ENCODE measurements around the gene MXRA7.
"Not testable (repeated sequence)": the region's sequence is repeated elsewhere in the genome, so short reads cannot be mapped to it uniquely, and the experiment has no call there.

The MXRA7 gene

DNA sequence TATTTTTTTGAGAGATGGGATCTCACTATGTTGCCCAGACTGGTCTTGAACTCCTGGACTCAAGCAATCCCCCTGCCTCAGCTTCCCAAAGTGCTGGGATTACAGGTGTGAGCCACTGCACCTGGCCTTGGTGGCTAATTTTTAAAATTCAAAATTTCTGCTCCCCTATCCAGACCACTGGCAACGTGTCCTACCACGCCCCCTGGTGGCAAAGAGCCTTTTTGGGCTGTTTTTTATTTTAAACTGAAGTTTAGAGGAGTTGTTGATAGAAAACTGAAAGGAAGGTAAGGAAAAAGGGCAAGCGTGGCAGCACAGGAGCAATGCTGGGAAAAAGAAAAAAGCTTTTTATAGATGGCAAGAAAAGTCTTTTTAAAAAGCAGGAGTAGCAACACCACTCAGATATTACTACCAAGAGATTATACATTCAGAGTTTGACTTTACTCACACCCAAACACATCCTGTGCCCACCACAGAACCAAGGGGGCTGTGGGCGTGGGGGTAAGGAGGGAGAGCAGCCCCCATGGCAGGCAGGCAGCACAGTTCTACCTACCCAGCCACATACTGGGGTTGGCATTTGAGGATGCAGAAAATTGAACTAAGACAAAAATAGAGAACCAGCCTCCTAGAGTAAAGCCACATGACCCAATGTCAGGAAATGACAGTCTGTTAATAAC is 4.2 kb upstream of the MXRA7 start:
- DNase-seq, result peak; percentile 85

DNA sequence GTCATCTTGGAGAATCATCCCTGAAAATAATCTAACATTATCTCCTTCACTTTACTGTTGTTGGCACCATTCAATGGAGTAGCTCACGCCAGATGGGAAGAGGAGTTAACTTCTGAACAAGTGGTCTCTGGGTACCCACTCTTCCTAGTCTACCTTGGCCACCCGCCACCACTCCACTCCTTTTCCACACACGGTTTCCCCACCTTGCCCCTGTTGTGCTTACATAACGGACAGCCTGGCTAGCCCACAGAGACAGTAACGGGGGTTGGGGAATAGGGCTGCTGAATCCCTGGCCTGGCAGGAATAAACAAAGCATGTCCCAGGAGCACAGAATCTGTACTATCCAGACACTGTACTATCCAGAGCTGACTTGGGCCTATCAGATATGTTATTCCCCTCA is 3.6 kb upstream of the MXRA7 start:
- no peak for DNase-seq

DNA sequence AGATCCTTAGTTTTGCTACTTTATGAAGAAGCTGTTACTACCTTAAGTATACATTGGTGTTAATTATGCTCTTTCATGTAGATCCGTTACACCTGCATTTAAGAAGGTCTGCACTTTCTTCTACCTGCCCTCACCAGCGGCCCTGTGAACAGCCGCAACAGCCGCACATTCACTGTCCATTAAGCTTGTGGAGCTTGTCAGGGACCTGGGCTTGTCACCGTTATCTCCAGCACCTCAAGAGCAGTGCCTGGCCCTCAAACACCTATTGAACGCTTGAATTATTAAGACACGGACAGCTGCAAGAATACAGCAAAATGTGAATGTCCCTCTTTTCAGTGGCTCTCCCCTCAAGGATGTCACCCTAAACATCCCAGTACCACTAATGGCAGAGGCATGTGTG is 3.0 kb upstream of the MXRA7 start:
- no peak for DNase-seq

DNA sequence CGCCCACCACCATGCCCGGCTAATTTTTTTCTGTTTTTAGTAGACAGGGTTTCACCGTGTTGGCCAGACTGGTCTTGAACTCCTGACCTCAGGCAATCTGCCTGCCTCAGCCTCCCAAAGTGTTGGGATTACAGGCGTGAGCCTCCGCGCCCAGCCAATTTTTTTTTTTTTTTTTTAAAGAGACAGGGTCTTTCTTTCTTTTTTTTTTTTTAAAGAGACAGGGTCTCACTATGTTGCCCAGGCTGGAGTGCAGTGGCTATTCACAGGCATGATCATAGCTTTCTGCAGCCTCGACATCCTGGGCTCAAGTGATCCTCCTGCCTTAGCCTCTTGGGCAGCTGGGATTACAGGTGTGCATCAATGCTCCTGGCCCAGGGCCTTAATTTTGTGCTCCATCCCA is 1.6 kb upstream of the MXRA7 start:
- not testable (repeated sequence) for DNase-seq

DNA sequence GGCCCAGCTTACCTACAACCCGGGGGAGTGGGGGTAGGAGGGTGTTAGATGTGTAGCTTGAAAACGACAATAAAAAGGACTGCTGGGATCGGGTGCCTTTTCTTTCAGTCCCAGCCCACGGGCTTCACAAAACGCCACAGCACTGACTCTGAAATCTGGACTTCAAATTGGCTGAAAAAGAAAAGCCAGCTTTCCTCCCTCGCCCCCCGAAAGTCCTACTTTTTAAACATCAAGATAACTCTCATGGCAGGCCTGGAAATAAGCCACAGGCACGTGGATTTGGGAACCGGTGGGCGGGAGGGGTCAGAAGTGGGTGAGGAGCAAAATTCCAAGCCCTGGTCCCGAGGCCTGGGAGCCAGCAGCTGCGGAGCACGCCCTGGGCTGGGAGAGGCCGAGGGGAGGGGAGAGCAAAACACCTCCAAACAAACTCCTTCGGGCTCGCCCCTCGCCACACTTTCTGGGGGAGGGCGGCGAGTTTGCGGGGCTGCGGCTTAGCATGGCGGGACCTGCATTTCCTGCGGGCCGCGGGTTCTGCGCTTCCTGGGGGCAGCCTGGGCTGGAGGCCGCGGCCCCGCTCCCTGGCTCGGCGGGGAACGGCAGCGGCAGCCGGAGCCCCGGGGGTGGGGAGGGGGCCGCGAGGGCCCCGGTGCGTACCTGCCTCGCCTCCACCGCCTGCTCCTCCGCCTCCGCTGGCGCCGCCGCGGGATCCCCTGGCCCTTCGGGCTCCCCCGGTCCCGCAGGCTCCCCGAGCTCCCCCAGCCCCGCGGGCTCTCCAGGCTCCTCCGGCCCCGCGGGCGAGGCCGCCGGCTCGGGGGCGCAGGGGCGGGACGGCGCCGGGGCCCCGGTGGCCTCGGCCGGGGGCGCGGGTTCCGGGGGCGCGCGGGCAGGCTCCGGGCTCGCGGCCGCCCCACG is 558 bp downstream of the MXRA7 start:
- peak; percentile 73 for DNase-seq

DNA sequence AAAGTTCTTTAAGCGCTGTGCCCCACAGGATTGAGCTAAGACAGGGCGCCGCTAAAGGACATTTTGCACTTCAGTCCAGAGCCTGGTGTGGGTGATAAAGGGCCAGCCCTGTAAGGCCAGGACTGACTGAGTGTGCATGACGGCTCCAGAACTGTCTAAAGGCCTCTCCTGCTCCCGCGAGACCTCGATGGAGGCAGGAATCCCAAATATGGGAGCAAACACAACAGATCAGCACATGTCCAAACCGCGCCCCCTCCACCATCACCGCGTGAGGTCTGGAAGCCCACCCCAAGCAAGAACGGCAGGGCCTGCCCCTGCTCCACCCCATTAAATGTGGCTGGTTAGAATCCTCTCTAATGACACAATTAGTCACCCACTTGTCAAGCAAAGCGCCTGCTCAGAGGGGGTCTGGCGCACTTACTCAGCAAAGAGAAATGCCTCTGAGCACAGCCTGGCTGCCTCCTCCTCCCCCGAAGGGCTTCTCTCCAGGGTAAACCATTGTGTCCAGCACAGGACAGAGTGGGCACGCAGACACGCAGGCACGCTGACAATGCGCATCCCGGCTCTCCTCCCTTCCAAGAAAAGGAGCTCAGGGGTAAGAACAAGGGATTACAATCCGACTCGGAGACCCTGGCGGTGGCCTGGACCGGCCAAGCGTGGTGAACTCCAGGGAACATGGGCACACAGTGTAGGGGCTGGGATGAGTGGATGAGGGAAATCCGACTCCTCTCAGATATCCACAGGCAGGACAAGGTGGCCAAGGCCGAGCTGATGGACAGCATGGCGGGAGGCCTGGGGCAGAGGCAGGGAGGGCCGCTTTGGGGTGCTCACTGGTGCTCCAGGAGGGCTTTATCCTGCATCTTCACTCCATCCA is 1.5 kb downstream of the MXRA7 start:
- peak; percentile 89 for DNase-seq

DNA sequence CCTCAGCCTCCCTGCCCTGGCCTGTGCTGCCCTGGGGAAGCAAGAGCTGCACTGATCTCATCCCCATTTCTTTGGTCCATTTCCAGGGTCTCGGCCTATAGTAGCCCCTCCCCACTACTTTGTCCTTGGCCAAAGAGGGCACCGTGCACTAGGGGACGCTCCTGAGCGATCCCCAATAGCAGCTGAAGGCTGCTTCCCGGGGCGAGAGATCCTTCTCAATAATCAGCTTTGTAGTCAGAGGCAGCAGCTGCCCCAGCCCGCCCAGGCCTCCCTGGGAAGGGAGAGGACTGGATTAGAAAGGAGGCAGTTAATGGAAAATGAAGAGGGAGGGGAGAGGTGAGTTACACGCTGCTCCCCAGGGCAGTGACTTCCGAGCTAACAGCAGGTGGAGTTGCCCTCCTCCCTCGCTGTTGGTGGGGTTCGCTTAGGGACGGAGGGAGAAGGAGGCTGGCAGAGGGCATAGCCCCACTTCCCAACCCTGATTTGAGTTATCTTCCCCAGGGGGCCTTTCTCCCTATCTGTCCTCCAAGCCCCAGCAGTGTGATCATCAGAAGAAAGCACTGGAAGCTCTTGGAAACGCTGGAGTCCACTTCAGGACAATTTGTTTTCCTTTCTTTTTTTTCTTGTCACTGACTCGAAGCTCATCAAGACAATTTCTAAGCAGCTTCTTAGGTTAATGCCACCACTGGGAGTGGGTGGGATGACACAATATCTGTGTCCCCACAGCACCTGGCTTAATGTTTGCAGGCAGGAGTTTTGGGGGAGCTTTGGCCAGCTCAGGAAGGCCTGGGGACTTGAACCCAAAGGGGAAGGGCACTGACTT is 2.6 kb downstream of the MXRA7 start:
- peak; percentile 90 for DNase-seq

DNA sequence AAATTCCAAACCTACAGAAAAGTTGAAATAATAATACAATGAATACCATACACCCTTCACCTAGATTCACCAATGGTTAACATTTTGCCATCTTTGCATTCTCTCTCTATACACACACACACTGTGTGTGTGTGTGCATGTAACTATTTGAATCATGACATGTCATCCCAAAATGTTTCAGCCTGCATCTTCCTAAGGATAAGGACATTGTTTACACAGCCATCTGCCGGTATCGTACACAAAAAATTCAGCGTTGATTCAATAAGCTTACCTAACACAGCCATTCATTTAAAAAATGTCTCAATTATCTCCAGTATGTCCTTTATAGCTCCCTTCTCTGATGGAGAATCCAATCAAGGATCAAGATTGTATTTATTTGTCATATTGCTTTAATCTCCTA is 3.9 kb downstream of the MXRA7 start:
- no peak for DNase-seq

DNA sequence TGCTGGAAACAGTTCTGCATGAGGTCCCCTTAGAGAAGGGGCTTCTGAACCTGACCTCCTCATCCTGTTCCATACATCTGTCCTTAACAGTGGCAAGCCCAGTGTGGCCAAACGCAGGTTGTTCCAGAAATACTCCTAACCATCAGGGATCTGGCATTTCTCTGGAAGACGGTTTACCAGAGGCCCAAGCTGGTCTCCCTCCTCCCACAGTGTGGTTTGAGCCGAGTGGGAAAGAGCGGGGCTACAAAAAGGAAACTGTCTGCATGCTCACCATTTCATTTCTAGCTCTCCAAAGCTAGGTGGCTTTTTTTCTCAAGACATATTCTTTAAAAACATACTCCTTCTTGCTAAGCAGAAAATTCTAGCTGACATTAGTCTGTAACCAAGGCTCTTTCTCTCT is 6.0 kb downstream of the MXRA7 start:
- DNase-seq, result no peak

DNA sequence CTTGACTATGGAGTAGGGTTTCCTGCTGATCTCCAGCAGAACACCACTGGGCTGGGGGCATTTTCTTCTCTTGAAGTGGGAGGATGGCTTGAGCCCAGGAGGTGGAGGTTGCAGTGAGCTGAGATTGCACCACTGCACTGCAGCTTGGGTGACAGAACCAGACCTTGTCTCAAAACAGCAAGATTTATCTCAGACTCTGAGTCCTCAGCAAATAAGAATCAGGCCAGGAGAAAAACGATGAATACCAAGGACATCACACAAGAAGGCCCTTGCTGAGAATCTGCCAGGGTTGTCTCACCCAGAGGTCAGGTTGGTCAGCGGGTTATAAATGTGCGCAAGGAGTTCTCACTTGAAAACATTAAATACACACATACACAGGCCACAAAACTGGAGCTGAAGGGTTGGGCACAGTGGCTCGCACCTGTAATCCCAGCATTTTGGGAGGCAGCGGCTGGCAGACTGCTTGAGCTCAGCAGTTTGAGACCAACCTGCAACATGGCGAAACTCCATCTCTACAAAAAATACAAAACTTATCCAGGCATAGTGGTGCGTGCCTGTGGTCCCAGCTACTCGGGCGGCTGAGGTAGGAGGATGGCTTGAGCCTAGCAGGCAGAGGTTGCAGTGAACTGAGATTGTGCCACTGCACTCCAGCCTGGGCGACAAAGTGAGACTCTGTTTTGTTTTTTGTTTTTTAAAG is 7.7 kb downstream of the MXRA7 start:
- no peak for DNase-seq

DNA sequence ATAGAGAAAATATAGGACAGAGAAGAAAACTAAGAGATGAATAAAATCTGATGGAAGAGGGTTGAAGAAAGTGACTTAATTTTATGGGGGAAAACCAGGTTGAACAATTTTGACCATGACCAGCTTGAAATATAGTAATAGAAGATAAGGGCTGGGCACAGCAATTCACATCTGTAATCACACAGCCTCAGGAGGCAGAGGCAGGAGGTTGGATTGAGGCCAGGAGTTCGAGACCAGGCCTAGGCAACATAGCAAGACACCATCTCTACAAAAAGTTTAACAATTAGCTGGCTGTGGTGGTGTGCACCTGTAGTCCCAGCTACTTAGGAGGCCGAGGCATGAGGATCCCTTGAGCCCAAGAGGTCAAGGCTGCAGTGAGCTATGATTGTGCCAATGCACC is 8.7 kb downstream of the MXRA7 start:
- DNase-seq, result no peak

DNA sequence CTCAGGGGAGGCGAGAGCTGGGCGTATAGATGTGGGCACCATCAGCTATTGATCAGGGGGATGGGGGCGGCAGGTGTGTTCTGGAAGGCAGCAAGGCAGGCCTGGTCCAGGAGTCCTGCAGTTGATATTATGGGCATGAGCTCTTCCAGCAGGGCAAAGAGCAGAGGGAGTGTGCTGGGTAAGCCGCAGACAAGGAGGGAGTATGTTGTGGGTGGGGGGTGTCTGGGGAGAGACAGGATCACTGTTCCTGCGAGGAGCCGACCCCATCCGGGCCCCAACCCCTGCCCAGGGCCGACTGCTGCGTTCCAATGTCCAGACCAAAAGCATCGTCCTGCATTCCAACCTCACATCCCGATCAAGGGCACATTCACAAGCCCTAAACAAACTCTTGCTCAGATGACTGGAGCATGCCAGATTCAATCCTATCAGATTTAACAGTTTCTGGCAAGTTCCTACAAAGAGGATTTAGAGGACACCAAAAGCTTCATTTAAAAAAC is 9.2 kb downstream of the MXRA7 start:
- DNase-seq, result peak; percentile 74

DNA sequence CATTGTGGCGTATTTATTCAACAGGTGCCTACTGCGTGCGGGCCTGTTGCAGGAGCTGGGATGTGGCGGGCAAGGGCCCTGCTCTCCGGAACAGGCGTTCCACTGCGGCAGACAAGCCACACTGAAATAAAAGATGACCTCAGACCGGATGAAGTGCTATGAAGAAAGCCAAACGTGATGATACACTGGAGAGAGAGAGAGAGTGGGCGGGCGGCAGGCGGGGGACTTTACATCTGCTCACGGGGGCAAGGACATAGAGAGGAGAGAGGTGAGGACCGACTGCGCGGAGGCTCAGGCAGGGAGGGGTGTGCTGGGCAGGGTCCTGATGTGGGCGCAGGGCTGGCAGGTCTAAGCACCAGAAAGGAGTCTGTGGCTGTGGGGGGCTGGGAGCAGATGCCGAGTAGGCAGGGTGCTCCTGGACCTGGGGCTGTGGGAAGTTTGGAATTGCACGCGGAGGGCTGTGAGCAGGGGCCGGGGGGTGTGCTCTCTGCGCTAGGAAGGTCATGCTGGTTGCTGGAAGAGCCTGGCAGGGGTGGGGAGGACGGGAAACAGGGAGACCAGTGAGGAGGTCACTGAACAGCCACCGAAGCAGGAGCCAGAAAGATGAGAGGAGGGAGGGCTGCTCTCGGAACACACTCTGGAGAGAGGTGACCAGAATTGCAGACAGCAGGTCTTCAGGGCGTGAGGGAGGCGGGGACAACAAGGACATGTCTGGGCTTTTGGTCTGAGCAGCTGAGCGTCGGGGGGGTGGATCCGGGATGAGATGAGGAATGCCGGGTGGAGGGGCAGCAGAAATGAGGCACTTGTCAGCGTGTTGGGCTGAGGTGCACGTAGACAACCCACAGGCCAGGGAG is 9.9 kb downstream of the MXRA7 start:
- DNase-seq, result peak; percentile 86

DNA sequence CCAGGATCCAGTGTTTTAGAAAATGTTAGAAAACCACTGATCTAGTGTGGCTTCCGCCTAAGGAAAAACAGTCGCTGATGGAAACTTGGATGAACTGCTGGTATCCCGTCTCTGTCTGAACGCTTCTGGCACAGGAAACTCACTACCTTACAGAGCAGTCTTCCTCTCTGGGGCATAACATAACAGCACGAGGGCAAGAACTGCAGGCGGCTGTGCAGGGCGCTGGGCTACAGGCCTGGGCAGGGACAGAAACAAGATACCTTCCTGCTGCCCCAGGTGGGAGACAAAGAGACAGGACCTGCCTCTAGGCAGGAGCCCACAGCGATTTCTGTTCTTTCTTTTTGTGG is 10.5 kb downstream of the MXRA7 start:
- DNase-seq, result no peak

DNA sequence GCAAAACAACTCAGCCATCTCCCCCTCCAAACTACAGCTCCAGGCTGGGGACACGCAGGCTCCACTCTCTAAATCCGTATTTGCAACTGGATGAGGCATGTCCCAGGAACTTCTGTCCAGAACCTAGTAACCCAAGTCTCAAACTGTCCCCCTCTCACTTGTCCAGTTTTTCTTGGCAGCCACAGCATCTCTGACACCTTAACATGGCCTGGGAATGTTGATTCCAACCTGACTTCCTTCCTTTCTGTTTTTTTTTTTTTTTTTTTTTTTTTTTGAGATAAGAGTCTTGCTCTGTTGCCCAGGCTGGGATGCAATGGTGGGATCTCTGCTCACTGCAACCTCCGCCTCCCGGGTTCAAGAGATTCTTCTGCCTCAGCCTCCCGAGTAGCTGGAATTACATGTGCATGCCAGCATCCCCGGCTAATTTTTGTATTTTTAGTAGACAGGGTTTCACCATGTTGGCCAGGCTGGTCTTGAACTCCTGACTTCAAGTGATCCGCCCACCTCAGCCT is 12.2 kb downstream of the MXRA7 start:
- DNase-seq, result not testable (repeated sequence)

DNA sequence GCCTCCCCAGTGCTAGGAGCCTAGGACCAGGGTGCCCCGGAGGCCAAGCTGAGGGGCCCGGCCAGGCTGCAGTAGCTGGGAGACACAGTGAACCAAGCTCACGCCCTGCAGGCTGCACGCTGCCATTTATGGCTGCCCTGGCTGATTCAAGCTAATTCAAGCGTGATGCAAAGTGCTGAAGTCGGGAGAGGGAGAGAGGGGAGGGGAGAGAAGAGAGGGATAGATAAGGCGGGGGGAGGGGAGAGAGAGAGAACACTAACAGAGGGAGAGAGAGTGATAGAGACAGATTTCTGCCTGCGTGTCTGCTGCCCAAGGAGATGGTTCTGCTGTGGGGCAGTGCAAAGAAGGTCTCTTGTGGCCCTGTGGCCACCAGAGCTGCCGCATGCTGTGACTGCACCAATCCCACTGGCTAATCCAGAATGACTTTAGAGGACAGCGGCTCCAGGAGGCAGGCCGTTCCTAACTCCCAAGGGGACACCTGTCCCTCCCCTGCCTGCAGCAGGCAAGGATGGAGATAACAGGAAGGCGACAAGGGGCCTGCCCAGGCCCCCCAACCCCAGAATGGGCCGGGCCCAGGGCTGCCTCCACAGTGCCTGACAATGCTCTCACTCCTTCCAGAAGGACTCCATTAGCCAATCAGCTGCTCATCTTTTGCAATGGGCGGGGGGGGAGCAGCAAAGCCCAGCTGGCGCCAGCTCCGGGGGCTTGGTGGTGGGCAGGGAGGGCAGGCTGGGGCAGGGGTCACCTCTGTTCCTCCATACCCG is 12.9 kb downstream of the MXRA7 start:
- DNase-seq, result peak; percentile 96

DNA sequence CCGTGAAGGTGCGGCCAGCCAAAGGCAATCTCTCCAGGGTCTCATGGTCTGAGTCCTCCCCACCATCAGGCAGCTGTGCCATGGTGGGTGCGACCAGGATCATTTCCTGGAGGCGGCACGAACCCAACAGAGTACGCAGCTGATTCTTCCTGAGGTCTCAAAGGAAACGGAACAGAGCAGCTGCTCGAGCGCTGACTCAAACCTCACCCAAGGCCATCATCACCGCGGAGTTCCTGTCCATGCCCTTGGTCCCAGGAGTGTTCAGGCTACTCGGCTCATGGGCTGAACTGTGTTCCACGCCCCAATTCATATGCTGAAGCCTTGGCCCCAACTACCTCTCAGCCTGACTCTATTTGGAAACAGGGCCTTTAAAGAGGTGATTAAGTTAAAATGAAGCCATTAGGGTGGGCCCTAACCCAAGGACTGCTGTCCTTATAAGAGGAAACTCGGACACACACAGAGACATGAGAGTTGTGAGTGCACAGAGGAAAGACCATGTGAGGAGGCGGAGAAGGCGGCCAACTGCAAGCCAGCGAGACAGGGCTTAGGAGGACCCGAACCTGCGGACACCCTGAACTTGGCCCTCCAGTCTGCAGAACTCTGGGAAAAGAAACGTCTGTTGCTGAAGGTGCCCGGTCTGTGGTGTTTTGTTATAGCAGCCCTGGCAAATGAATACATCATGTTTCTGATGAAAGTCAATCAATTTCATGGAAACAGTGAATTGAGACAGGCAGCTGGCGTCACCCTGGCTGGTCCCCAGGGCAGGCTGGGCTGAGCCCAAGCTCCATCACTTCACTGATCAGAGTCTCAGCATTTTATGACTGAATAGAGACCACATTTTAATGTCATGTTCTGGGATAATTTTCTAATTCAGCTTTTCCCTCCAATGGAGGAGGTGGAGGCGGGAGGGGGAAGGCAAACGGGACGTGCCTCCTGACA is 13.7 kb downstream of the MXRA7 start:
- DNase-seq, result no peak

DNA sequence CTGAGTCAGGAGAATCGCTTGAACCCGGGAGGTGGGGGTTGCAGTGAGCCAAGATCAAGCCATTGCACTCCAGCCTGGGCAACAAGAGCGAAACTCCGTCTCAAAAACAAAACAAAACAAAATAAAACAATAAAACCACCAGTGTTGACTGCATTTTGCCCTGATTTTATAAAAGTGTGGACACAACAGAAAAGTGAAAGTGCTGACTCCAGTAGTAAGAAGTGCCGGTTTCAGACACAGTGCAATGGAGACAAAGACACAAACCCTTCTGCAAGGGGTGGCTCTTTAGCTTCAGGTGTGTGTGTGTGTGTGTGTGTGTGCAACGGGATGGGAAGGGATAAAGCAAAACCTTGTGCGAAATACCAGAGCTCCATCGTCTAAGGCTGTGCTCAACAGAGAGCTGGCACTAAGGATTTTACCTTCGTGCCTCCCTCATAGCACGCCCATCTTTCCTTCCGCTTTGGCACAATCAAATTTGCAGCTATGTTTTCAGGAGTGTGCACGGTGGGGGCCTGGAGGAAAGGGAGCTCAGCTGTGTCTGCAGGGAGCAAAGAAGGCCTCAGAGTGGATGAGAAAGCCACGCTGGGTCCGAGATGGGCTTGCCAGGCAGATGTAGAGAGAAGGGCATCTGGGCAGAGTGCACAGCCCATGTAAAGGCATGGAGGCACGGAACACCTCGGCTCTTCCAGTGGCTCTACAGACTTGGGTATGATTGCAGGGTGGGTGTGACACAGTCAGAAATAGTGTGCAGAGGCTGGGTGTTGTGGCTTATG is 15.5 kb downstream of the MXRA7 start:
- DNase-seq, result no peak

Measured in eye (tissue), 1 donor.